Body of pancreas (tissue), 4 donors: ENCODE data around the gene GALE. TPM values are rescaled to one million over a fixed set of nuclear protein-coding genes. Genes with fewer than 3 reads are reported as not detected.

Experiments used
- ATAC-seq: fragments of 150-250 bp; one replicate; pipeline ENCODE4 v1.9.1; 2016
- DNase-seq, 4 donors: peaks; one replicate each; pipeline ENCODE4 v3.0.0-alpha.2; 2019
- H3K27ac ChIP-seq, 4 donors: fragments of 200-600 bp; sonication (generic); 1 replicate in 3 of 4; 2 replicates in 1 of 4; pipeline versions ENCODE4 v1.5.1 to v1.6.1; 2016 to 2019; ENCODE audit warnings: mild to moderate bottlenecking in 1 of 4, mixed read lengths in 1 of 4, moderate library complexity in 1 of 4
- H3K27me3 ChIP-seq, 2 donors: fragments of 200-600 bp; sonication (generic); one replicate each; pipeline ENCODE4 v1.6.0; 2016; ENCODE audit warnings: mild to moderate bottlenecking in 1 of 2
- H3K36me3 ChIP-seq, 2 donors: fragments of 200-600 bp; sonication (generic); replicated peaks in 1 of 2; 2 replicates each; pipeline ENCODE4 v1.5.1; 2016; ENCODE audit warnings: low read depth in 2 of 2; ENCODE audit not compliant: insufficient read depth in 1 of 2
- H3K4me1 ChIP-seq: fragments of 200-600 bp; sonication (generic); one replicate; pipeline ENCODE4 v1.6.0; 2016
- H3K4me3 ChIP-seq, 2 donors: fragments of 200-600 bp; sonication (generic); 1 replicate in 1 of 2; 2 replicates in 1 of 2; pipeline ENCODE4 v1.5.1; 2016 to 2019
- H3K9me3 ChIP-seq, 3 donors: fragments of 200-600 bp; sonication (generic); 1 replicate in 2 of 3; 2 replicates in 1 of 3; pipeline ENCODE4 v1.5.1; 2016
- POLR2A ChIP-seq, 3 donors: fragments of 450-650 bp; IDR thresholded peaks; one replicate each; pipeline ENCODE4 v1.6.1; 2016; ENCODE audit warnings: antibody characterized with exemption in 3 of 3, mild to moderate bottlenecking in 2 of 3
- WGBS, 2 donors: methylation state at CpG; one replicate each; pipeline ENCODE4 v1.1.5; 2017; 5-methylcytosine and 5-hydroxymethylcytosine counted together
- intact Hi-C: fragments of 100-400 bp; cut with DNase I; formaldehyde crosslinking; loops from one replicate; pipeline ENCODE4 v1.15.1; 2023
- total RNA-seq, 2 donors: library from RNA; depleted of rRNA; stranded (reverse); fragments of >200 nt; gene quantifications; one replicate each; pipeline ENCODE4 v1.1.0, GENCODE V29; 2016
- TF ChIP-seq, protein P1 (sequence below), 7 experiments: fragments of 450-650 bp in 4 of 7; fragments of 200-600 bp in 3 of 7; sonication (generic) in 3 of 7; IDR thresholded peaks; one replicate each; pipeline ENCODE4 v1.5.1; 2016 to 2019; ENCODE audit warnings: antibody characterized with exemption in 7 of 7

Gene GALE
- total RNA-seq, 2 donors from 2014 or later = 29.3 to 32.7 TPM

DNA sequence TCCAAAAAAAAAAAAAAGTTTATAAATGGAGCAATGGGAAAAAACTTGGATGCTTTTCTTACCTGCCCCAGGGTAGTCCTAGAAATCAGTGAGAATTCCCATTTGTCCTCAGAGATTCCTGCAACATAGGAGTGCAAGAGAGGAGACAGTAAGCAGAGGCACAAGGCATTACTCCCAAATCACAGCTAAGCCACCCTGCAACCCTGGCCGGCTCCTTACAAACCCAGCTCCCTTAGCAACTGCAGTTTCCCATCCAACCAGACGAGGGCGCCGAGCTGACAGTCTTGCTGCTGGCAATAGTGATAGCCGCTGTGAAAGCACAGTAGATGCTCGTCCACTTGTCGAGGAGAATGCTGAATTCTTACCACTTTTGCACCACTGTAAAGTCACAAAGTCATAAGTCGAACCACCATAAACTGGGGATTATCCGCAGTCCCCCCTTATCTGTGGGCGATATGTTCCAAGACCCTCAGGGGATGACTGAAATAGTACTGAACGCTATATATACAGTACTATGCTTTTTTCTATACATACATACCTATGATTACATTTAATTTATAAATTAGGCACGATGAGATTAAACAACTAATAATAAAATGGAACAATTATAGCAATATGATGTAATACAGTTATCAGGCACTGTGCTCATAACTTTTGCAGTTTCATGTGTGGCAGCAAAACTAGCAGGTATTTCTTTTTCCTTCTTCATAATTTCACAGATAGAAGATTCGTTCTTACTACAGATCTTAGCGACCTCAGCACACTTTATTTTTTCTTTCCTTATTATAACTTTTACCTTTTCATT is 28.3 kb downstream of the GALE start:
- TF ChIP-seq, protein P1, sequence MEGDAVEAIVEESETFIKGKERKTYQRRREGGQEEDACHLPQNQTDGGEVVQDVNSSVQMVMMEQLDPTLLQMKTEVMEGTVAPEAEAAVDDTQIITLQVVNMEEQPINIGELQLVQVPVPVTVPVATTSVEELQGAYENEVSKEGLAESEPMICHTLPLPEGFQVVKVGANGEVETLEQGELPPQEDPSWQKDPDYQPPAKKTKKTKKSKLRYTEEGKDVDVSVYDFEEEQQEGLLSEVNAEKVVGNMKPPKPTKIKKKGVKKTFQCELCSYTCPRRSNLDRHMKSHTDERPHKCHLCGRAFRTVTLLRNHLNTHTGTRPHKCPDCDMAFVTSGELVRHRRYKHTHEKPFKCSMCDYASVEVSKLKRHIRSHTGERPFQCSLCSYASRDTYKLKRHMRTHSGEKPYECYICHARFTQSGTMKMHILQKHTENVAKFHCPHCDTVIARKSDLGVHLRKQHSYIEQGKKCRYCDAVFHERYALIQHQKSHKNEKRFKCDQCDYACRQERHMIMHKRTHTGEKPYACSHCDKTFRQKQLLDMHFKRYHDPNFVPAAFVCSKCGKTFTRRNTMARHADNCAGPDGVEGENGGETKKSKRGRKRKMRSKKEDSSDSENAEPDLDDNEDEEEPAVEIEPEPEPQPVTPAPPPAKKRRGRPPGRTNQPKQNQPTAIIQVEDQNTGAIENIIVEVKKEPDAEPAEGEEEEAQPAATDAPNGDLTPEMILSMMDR (IDR thresholded peaks at IDR 0.05) = peak; percentile 78 to 88 (median 83)
- no peak for TF ChIP-seq POLR2A (IDR thresholded peaks at IDR 0.05)
- DNase-seq = peak; percentile 88 to 92 (median 88)
- H3K4me3 ChIP-seq = no peak overlapping the region
- no peaks in the 10 kb centered on the region for H3K36me3 ChIP-seq
- H3K4me1 ChIP-seq = peaks cover 2% of the 10 kb centered on the region
- no peaks in the 10 kb centered on the region for H3K27me3 ChIP-seq
- peak; percentile 94 for ATAC-seq
- 11 to 12% methylated on average over 13 to 14 of the region's 14 CpGs for WGBS, 2 donors
- no peaks in the 10 kb centered on the region for H3K9me3 ChIP-seq
- no peak overlapping the region for H3K27ac ChIP-seq
- intact Hi-C loops = no loop called here

GRCh38 chr1:23768733-23769132 is 31.8 kb downstream of the GALE start:
- DNase-seq = no peak
- H3K4me3 ChIP-seq = no peak overlapping the region
- no peaks in the 10 kb centered on the region for H3K9me3 ChIP-seq
- no peak overlapping the region for H3K27ac ChIP-seq
- no peaks in the 10 kb centered on the region for H3K27me3 ChIP-seq
- intact Hi-C loops = no loop called here
- no peaks in the 10 kb centered on the region for H3K36me3 ChIP-seq
- no peak for TF ChIP-seq POLR2A (IDR thresholded peaks at IDR 0.05)
- TF ChIP-seq, protein P1 (IDR thresholded peaks at IDR 0.05) = no peak
- peaks cover 3% of the 10 kb centered on the region for H3K4me1 ChIP-seq
- no peak for ATAC-seq
- WGBS, 2 donors = 72 to 73% methylated on average over 5 of the region's 5 CpGs

- Histone ChIP-seq H3K27ac (no peak overlapping the region), H3K9me3 (no peaks in the 10 kb centered on the region), H3K4me3 (no peak overlapping the region), H3K27me3 (no peaks in the 10 kb centered on the region), H3K4me1 (peaks cover 11% of the 10 kb centered on the region), H3K36me3 (peaks cover 11 to 25% of the 10 kb centered on the region in 2 donors)
- 69 to 71% methylated on average over 7 of the region's 7 CpGs for WGBS, 2 donors
- DNase-seq = no peak
- no peak for ATAC-seq
- intact Hi-C loops = no loop called here
- TF ChIP-seq, protein P1 (IDR thresholded peaks at IDR 0.05) = no peak
- no peak for TF ChIP-seq POLR2A (IDR thresholded peaks at IDR 0.05)
Observed at GRCh38 chr1:23763041-23763577, 37.4 kb downstream of the GALE start.

GRCh38 chr1:23759277-23759676 is 41.3 kb downstream of the GALE start:
- no peak overlapping the region for H3K27ac ChIP-seq
- intact Hi-C loops = no loop called here
- H3K27me3 ChIP-seq = no peaks in the 10 kb centered on the region
- DNase-seq (no peak), ATAC-seq (no peak)
- H3K4me3 ChIP-seq = no peak overlapping the region
- no peak for TF ChIP-seq POLR2A (IDR thresholded peaks at IDR 0.05)
- peaks cover 11% of the 10 kb centered on the region for H3K4me1 ChIP-seq
- WGBS, 2 donors = 31 to 44% methylated on average over 4 of the region's 4 CpGs
- no peaks in the 10 kb centered on the region for H3K9me3 ChIP-seq
- H3K36me3 ChIP-seq = peaks cover 30 to 51% of the 10 kb centered on the region in 2 donors

DNA sequence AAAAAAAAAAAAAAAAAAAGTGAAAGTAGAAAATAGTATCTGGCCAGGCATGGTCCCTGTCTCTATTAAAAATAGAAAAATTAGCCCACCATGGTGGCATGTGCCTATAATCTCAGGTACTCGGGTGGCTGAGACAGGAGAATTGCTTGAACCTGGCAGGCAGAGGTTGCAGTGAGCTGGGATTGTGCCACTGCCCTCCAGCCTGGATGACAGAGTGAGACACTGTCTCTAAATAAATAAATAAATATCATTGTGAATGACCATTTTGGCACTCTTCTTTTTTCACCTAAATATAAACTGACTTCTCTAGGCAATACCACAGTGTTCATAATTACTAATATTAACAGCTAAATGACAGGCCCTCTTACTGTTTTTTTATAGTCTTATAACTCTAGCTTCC is 42.7 kb downstream of the GALE start:
- Histone ChIP-seq H3K27ac (no peak overlapping the region), H3K4me1 (no peaks in the 10 kb centered on the region), H3K9me3 (no peaks in the 10 kb centered on the region), H3K27me3 (no peaks in the 10 kb centered on the region), H3K36me3 (peaks cover 44 to 63% of the 10 kb centered on the region in 2 donors), H3K4me3 (no peak overlapping the region)
- ATAC-seq (no peak), DNase-seq (no peak)
- intact Hi-C loops = no loop called here
- WGBS, 2 donors = 84 to 93% methylated on average over 1 of the region's 1 CpG
- no peak for TF ChIP-seq POLR2A (IDR thresholded peaks at IDR 0.05)
- TF ChIP-seq, protein P1 (IDR thresholded peaks at IDR 0.05) = no peak
